SH-SY5Y (cell line): ENCODE data around the gene JAZF1.

ENCODE experiments used
- GATA2 ChIP-seq: IDR thresholded peaks from 2 replicates; pipeline ENCODE4 v1.6.1; 2011; ENCODE audit warnings: mild to moderate bottlenecking, low read depth, low read length
- GATA3 ChIP-seq: IDR thresholded peaks from 2 replicates; pipeline ENCODE4 v1.6.1; 2011; ENCODE audit warnings: low read depth, mild to moderate bottlenecking, low read length, moderate library complexity

- TF ChIP-seq GATA3 (no peak), GATA2 (no peak)
These were observed 305.5 kb downstream of the JAZF1 start for GRCh38 chr7:27875061-27875460.
